Activated naive CD8-positive, alpha-beta T cell treated with anti-CD3 and anti-CD28 coated beads, Interleukin-2, amount 50 U/mL, for 16 hours (primary cell): ENCODE results near the gene REXO1.
"Not testable (repeated sequence)": the region's sequence is repeated elsewhere in the genome, so short reads cannot be mapped to it uniquely, and the experiment has no call there.

Experiments
- DNase-seq: peaks from one replicate; pipeline ENCODE4 v3.0.0-alpha.2; 2020; ENCODE audit warnings: low read depth, low spot score

Gene REXO1, protein sequence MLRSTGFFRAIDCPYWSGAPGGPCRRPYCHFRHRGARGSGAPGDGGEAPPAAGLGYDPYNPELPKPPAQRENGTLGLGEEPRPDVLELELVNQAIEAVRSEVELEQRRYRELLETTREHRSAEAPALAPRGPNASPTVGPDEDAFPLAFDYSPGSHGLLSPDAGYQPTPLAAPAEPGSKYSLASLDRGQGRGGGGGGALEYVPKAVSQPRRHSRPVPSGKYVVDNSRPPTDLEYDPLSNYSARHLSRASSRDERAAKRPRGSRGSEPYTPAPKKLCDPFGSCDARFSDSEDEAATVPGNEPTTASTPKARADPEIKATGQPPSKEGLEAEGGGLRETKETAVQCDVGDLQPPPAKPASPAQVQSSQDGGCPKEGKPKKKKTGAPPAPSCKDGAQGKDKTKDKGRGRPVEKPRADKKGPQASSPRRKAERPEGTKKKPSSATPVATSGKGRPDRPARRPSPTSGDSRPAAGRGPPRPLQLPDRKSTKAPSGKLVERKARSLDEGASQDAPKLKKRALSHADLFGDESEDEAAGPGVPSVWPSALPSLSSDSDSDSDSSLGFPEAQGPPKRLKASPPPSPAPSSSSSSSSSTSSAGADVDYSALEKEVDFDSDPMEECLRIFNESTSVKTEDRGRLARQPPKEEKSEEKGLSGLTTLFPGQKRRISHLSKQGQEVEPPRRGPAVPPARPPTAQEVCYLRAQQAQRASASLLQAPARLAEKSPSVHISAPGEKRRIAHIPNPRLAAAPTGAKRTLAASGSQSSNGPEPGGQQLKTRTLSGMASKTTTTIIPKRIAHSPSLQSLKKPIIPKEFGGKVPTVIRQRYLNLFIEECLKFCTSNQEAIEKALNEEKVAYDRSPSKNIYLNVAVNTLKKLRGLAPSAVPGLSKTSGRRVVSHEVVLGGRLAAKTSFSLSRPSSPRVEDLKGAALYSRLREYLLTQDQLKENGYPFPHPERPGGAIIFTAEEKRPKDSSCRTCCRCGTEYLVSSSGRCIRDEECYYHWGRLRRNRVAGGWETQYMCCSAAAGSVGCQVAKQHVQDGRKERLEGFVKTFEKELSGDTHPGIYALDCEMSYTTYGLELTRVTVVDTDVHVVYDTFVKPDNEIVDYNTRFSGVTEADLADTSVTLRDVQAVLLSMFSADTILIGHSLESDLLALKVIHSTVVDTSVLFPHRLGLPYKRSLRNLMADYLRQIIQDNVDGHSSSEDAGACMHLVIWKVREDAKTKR

GRCh38 chr19:1848399-1849131 lies at the start of gene REXO1:
Gene REXO1, minus strand, starts transcription at chr19:1848483. Its CDS starts 125 bp downstream, at chr19:1848358.
- peak; percentile 96 for DNase-seq

GRCh38 chr19:1896508-1896907 lies 48.2 kb upstream of the REXO1 start:
- DNase-seq, result no peak

GRCh38 chr19:1893791-1894190 lies 45.5 kb upstream of the REXO1 start:
- no peak for DNase-seq

DNA sequence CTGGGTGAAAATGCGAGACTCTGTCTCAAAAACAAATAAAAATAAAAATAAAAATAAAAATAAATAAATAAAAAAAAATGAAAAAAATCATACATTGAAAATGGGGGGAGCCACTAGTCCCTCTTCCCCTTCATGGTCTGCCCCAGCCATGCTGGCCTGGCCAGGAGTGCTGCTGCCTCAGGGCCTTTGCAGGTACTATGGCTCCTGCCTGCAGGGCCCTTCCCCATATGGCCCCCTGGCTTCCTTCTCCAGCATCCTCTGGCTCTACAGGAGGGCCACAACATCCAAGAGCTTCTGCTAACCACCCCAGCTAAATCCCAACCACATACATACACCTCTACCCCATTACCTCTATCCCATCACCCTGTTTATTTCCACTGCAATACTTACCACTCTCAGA lies 41.6 kb upstream of the REXO1 start:
- DNase-seq, result no peak

GRCh38 chr19:1888385-1888784 lies 40.1 kb upstream of the REXO1 start:
- no peak for DNase-seq

DNA sequence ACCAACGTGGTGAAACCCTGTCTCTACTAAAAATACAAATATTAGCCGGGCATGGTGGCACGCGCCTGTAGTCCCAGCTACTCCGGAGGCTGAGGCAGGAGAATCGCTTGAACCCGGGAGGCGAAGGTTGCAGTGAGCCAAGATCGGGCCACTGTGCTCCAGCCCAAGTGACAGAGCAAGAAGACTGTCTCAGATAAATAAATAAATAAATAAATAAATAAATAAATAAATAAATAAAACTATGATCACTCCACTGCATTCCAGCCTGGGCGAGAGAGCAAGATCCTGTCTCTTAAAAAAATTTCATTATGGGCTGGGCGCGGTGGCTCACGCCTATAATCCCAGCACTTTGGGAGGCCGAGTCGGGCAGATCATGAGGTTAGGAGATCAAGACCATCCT lies 38.1 kb upstream of the REXO1 start:
- DNase-seq, result not testable (repeated sequence)

GRCh38 chr19:1885398-1886119 lies 37.3 kb upstream of the REXO1 start, which contains the start of gene ABHD17A:
Gene ABHD17A, minus strand, starts transcription at chr19:1885496. Its CDS starts 3,930 bp downstream, at chr19:1881566.
- peak; percentile 86 for DNase-seq

DNA sequence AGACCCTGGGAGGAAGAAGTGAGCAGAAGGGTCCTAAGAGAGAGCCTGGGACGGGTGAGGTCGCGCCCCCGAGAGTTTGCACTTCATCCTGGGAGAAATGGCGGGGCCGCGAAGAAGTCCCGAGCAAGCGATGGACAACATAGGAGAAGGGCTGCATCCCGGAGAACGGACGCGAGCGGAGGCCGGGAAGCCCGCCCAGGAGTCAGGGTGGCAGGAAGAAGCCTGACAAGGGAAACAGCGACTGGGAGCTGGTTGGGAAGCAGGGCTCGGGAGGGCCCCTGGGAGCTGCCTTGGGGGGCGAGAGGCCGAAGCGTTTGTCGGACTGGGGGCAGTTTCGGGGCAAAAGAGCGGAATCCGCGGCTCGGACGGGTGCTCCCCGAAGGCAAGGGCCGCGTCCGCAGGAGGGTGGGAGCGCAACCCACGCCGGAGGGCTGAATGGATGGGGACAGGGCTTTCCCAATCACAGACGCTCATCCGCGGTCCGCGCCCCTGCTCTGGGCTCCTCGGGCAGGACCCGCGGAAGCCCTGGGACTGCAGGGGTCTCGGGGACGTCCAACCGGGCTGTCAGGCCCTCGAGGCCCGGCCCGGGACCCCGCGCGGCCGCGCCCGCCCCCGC lies 36.5 kb upstream of the REXO1 start:
- DNase-seq, result no peak

DNA sequence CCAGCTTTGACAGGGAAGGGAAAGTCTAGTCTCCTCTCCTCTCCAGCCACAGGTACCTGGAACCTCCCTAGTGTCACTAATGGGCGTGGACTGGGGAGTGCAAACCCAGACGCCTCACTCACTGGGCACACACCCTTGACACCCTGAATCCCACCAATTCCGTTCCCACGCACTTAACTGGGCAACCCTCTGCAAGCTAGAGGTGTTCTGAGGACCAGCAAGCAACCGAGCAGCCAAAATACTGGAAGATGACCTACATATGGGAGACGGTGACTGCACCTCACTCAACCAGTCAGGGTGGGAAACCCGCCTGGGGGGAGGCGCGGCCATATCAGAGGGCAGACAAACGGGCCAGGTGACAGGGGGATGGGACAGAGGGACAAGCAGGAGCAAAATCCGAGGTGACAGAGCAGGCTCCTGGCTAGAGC lies 36.0 kb upstream of the REXO1 start:
- no peak for DNase-seq

- DNase-seq, result no peak
These were observed 35.5 kb upstream of the REXO1 start for GRCh38 chr19:1883784-1884183.

DNA sequence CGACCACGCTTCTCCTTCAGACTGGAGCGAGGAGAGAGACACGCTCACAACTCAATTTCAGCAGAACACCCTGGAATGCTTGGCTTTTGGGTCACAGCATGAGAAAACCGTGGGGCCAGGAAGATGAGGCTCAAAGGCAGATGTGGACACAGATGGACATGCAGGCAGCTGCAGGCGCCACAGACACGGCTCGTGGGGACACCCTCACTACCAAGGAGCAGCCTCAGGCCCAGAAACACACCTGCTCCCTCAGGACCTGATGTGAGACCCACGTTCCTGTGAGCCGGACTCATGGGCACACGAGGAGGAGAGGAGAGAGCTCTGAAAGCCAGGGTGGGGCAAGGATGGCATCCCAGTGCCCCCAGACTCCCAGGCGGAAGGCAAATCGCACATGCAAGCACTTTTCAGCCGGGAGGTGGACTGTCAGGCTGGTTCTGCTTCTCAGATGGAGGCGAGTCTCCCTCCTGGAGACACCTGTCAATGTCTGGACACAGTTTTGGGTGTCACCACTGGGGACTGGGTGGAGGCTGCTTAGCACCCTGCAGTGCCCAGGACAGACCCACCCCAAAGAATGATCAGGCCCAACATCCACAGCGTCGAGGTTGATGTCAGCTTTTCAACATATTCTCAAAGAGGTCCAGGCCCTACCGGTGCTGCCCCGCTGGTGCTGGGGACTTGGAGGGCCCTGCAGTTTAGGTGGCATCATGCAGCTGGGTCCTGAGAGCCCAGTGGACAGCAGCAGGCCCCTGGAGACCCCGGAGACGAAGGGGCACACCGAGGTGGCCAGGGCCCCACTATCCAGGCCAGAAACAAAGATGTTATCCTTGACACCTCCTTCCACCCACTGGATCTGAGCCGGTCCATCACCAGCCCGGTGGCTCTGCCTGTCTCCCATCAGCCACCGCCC lies 34.8 kb upstream of the REXO1 start:
- no peak for DNase-seq

GRCh38 chr19:1882089-1882785 lies 34.0 kb upstream of the REXO1 start:
- DNase-seq, result no peak

- DNase-seq, result not testable (repeated sequence)
These were observed 33.3 kb upstream of the REXO1 start for GRCh38 chr19:1881393-1882088.

- no peak for DNase-seq
These were observed 32.5 kb upstream of the REXO1 start for GRCh38 chr19:1880611-1881392.

GRCh38 chr19:1879982-1880381 lies 31.7 kb upstream of the REXO1 start:
- not testable (repeated sequence) for DNase-seq

DNA sequence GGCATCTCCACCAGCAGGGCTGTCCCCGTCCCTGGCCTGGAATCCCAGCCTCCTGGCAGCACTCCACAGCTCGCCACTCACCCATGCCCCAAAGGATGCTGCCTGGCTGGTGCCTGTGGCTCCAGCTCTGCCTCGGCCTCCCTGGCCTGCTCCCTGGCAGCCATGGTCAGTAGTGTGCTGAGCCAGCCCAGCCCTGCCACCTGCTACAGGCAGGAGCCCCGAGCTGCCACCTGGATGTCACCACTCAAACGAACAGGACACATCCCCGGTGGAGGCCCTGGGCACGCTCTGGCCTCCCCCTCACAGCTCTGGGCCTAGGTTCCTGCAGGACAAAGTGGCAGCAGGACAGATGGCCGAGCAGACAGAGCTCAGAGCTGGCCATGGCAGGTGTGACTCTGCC lies 30.3 kb upstream of the REXO1 start:
- not testable (repeated sequence) for DNase-seq

DNA sequence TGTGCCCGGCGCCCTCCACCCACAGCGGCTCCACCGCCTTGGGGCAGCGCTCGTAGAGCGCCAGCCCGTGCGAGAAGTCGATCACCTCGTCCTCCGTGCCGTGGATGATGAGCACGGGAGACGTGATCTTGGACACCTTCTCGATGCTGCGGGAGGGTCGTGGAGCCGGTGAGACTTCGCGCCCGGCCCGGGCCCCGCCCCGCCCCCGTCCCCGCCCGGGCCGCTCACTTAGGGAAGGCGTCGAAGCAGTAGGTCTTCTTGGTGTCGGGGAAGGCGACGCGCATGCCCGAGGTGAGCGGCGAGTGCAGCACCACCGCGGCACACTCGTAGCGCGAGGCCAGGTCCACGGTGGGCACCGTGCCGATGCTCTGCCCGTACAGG lies 29.0 kb upstream of the REXO1 start:
- not testable (repeated sequence) for DNase-seq
